ENCODE data around the gene F2R.

Gene F2R

DNA sequence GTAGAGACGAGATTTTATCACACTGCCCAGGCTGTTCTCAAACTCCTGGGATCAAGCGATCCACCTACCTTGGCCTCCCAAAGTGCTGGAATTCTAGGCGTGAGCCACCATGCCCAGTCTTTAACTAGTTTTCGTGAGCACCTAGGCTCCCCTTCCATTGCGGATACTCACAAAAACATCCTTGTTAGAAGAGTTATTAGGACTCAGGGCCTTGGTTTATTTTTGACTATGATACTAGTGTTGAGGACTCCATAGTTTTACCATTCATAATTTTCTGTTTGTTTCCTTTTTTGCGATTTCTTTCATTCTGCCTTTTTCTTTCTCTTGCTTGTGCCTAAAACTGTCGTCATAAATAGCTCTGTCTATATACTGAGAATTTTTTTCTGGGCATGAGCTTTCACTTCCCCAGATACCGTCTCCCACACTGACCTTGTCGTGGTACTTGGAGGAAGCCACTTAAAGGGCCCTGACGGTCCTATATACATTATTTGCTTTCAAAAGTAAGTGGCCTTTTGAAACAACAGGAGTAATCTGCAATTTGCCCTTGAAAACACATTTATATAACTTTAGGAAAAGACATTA is 5.2 kb downstream of the F2R start:
- no peak for DNase-seq

DNA sequence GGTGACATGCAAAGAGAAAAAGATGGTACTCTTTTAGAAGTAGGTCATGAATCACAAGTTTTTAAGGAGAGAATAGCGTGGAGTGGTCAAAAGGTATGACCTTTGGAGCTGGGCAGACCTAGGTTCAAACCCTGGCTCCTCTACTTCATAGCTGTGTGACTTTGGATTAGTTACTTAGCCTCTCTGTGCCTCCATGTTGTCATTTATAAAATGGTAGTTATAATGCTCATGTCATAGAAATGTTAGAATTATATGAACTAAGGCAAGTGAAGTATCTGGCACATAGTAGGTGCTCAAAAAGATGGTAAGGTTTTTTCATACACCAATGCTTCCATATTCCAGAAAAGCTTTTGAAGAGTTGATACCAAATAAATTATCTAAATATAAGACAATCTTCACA is 7.3 kb downstream of the F2R start:
- DNase-seq = no peak

DNA sequence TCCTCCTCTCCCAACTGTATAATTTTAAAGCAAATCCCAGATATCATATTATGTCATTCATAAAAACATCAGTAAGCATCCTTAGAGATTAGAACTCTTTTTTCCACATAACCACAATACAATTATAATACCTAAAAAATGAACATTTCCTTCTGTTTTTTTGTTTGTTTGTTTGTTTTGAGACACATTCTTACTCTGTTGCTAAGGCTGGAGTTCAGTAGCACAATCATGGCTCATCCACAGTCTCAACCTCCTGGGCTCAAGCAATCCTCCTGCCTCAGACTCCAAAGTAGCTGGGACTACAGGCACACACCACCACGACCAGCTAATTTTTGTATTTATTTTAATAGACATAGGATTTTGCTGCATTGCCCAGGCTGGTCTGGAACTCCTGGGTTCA is 8.0 kb downstream of the F2R start:
- no peak for DNase-seq

DNA sequence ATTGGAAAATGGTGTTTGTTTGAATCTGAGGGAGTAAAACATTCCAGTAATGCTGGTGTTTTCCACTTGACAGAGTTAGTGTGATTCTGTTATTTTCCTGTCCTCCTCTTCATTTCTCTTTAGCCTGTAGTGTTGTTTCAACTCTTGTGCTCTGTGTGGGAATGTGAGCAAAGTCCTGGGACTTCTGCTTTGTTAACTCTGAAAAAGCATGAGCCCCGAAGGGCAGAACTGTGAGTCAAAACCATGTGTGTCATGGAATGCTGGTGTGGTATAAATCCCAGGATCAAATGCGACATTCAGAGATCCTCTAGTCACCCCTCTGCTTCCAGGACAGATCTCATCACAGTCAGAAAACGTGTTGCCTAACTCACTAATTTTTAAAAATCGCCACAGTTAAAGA is 8.9 kb downstream of the F2R start:
- no peak for DNase-seq

DNA sequence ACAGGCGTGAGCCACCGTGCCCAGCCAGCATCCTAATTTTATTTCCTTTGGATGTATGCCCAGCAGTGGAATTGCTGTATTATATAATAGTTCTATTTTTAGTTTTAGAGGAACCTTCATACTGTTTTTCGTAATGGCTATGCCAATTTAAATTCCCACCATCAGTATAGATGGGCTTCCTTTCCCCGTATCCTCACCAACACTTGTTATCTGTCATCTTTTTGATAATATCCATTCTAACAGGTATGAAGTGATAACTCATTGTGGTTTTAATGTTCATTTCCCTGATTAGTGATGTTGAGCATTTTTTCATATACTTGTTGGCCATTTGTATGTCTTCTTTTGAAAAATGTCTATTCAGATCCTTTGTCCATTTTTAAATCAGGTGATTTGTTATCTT is 13.0 kb downstream of the F2R start:
- no peak for DNase-seq

DNA sequence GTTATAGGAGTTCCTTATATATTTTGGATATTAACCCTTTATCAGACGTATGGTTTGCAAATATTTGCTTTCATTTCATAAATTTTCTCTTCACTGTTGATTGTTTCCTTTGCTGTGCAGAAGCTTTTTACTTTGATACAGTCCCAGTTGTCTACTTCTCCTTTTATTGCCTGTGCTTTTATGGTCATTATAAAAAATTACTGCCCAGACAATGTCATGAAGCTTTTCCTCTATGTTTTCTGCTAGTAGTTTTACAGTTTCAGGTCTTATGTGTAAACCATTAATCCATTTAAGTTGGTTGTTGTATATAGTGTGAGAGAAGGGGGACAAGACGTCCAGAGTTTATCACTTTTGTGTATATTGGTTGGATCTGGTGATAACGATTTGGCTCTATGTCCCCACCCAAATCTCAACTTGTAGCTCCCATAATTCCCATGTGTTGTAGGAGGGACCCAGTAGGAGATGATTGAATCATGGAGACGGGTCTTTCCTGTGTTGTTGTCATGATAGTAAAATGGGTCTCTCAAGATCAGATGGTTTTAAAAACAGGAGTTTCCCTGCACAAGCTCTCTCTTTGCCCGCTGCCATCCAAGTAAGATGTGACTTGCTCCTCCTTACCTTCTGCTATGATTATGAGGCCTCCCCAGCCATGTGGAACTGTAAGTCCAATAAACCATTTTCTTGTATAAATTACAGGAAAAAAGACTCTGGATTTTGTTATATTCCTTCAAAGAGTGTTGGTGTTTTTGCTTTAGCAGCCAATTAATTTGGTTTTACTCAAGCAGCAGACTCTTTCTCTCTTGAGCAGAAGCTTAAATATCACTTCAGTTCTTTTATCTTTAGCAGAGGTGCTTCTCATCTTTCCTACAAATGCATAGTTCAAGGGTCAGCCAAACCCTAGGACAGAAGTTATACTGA is 13.7 kb downstream of the F2R start:
- no peak for DNase-seq

DNA sequence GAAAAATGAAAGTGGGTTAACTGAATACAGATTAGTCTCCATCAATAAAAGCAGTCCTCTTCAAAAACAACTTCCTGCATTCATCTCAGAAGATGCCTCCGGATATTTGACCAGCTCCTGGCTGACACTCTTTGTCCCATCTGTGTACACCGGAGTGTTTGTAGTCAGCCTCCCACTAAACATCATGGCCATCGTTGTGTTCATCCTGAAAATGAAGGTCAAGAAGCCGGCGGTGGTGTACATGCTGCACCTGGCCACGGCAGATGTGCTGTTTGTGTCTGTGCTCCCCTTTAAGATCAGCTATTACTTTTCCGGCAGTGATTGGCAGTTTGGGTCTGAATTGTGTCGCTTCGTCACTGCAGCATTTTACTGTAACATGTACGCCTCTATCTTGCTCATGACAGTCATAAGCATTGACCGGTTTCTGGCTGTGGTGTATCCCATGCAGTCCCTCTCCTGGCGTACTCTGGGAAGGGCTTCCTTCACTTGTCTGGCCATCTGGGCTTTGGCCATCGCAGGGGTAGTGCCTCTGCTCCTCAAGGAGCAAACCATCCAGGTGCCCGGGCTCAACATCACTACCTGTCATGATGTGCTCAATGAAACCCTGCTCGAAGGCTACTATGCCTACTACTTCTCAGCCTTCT is 16.6 kb downstream of the F2R start:
- DNase-seq = peak in 1 of 2 donors; percentile 39

DNA sequence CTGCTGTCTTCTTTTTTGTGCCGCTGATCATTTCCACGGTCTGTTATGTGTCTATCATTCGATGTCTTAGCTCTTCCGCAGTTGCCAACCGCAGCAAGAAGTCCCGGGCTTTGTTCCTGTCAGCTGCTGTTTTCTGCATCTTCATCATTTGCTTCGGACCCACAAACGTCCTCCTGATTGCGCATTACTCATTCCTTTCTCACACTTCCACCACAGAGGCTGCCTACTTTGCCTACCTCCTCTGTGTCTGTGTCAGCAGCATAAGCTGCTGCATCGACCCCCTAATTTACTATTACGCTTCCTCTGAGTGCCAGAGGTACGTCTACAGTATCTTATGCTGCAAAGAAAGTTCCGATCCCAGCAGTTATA is 17.1 kb downstream of the F2R start:
- peak; percentile 64 to 78 for DNase-seq

DNA sequence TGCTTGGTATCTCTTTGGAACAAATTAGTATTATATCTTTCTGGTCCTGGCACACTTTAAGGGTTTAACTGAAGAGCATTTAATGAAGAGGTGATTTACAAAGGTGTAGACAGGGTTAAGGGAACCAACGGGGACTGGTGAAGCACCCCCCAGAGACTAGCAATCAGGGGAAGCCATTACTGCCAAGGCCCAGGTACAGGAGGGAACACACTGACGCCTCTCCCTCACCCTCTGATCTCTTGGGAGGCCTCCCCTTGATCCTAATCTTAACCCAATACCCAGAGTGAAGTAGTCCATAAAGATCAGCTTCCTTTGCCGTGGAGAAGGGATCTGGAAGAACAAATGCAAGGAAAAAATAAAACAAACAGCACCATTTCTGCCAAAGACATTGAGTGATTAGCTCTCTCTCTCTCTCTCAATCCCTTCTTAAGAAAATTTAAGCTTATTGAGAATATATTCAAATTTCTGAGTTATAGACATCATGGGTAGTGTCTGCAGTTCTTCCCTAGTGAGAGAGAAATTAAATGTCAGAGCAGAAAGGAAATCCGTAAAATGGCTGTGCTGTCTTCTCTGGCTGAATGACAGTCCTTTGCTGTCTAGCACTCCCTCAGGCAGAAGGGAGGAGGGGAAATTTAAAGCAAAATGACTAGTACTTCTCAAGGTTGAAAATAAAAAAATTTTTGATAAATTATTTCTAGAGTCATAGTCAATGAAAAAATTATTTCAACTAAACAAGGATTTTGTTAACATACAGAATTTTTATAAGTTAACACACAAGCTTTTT is 20.0 kb downstream of the F2R start:
- peak in 1 of 2 donors; percentile 20 for DNase-seq

DNA sequence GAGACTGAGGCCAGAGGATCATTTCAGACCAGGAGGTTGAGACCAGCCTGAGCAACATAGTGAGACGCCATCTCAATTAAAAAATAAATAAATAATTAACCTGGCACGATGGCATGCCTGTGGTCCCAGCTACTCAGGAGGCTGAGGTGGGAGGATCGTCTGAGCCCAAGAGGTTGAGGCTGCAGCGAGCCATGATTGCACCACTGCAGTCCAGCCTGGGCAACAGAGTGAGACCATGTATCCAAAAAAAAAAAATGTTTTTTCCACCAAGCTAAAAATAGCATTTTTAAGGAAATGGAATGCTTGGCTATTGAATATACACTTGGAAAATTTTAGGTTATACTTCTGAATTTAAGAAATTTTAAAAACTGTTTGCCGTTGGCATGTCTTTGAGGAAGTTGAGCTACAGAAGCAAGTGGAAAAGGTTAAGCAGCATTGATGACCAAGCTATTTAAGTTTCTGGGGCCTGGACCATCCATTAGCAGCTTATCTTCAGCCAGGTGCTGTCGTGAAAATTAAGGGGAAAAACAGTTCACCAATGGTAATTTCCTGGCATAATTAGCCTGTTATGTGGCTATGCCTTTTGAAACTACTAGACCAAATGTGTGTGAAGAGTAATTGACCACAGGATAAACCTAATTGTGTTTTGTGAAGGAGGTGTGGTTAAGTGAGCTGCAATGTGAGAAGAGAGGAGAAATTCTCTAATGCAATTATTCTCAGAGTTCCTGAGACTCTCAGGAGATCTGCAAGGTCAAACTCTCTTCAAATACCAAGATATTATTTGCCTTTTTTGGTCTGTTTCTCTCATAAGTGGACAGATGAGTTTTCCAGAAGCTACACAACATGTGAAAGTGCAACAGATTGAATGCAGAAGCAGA is 21.0 kb downstream of the F2R start:
- DNase-seq = peak in 1 of 2 donors; percentile 50

DNA sequence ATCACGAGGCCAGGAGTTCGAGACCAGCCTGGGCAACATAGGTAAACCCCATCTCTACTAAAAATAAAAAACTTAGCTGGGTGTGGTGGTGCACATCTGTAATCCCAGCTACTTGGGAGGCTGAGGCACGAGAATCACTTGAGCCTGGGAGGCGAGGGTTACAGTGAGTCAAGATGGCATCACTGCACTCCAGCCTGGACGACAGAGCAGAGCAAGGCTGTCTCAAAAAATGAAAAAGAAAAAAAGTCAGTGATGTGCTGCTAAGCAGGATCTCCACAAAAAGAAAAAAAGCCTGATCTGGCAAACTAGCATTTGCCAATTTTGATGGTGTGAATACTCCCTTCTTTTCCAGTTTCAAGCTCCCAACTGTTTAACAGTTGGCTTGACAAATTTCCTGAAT is 21.9 kb downstream of the F2R start:
- DNase-seq = no peak

DNA sequence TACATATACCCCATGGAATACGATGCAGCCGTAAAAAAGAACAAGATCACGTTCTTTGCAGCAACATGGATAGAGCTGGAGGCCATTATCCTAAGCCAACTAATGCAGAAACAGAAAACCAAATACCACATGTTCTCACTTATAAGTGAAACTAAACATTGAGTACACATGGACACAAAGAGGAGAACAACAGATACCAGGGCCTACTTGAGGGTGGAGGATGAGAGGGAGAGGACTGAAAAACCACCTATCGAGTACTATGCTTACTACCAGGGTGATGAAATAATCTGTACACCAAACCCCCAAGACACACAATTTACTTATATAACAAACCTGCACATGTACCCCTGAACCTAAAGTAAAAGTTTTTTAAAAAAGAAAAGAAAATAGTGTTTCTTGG is 25.6 kb downstream of the F2R start:
- DNase-seq = peak in 1 of 2 donors; percentile 19

DNA sequence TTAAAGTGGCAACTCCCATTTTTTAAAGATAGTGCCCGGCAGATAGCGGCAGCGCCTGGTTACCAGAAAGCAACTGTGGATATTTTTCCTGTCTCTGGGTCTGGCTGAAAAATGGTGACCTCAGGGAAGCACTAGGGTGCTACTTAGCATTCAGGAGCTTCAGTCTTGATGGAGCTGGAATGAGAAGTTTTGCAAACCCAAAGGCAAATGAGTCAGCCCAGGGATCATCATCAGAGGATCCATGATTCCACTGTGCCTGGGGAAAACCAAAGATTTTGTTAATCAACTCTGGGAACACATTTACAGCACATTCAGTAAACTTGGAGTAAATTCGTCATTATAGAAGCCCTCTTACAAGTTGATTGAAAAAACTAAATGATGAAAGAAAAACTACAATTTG is 26.7 kb downstream of the F2R start:
- DNase-seq = no peak

DNA sequence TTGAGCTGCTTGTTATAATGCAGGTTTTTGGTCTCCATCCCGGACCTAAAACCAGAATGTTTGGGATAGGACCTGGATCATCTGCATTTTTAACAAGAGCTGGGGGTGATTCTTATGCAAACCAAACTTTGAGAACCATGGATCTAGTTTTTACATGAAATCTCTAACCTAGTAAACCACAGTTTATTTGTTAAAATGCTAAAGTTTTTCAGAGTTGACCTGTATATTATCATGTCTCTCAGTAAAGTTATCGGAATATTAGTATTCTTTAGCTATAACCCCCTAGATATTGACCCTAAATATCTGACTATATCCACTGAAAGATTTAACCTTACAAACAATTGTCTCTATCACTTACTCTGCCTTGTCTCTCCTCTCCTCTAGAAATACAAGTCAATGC is 28.7 kb downstream of the F2R start:
- DNase-seq = no peak

DNA sequence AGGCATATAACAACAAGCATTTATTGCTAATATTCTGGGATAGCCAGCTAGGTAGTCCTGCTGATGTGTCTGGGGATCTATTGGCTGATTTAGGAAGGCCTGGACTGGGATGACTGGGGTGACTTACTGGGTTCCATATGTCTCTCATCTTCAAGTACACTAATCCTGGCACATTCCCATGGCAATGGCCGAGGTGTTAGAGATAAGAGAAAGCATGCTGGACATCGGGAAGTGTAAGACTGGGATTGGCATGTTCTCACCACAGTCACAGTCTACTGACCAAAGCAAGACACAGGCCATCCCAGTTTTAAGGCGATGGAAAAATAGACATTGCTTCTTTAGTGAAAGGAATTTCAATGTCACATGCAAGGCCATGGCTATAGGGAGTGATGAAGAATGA is 29.7 kb downstream of the F2R start:
- no peak for DNase-seq

DNA sequence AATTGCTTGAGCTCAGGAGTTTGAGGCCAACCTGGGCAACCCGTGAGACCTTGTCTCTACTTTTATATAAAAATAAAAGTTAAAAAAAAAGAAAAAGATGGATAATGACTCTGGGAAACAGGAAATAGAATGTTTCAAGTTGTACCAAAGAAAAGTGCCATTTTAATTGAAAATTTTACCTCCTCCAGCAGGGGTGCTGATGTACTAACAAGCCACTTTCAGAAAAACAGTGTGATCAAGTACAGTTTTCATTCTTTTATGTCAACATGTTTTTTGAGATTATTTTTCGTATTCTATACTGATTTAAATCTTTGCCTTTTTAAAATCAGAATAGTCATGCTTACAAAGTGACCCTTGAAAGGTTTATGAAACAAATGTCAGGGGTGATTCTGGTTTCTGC is 30.8 kb downstream of the F2R start:
- DNase-seq = no peak

DNA sequence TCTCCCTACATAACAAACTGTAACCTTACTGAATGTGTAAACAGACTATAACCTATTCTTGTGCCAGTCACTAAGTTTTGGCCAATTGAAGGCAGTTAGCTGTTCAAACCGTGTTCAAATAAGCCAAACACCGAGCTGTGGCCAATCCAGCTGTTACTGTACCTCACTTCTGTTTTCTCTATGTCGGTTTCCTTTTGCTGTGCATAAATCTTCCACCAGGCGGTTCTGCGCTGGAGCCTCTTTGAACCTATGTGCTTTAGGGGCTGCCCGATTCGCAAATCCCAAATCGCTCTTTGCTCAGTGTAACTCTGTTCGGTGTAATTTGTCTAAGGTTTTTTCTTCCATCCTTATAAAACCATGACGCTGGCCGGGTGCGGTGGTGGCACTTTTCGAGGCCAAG is 31.8 kb downstream of the F2R start:
- DNase-seq = no peak

DNA sequence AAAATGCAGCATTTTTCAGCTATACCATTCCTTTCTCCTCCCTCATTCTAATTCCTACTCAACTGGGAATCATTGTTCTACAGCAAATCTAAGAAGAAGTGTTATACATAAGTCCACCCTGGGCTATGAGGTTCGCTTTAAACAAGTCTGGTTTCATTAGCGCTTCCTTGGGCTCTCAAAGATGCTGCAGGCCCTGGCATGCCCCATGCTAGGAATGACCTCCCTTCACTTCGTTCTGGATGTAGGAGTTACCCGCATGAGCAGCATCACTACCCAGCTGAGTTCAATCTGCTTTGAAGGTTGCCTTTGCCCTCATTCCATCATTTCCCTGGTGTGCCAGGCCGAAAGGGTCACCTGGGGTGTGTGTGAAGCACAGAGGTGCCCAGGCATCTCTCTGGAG is 35.4 kb downstream of the F2R start:
- DNase-seq = no peak

DNA sequence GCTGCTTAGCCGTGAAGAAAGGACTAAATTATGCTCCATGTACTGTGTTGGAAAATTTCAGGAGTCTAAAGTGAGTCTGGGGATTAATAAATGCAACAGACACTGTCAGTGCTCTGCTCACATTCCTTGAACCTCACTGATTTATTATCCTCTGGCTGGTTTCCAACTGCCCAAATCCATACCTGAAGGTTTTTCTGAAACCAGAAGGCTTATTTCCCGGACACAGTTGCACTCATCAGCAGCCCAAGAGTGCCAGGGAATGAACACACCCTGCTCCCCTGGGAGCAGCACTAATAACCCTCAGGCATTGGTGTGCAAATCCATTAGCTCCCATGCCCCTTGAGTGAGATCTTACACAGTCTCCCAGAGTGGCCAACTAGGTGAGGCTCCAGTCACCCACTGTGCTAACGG is 38.7 kb downstream of the F2R start:
- no peak for DNase-seq

DNA sequence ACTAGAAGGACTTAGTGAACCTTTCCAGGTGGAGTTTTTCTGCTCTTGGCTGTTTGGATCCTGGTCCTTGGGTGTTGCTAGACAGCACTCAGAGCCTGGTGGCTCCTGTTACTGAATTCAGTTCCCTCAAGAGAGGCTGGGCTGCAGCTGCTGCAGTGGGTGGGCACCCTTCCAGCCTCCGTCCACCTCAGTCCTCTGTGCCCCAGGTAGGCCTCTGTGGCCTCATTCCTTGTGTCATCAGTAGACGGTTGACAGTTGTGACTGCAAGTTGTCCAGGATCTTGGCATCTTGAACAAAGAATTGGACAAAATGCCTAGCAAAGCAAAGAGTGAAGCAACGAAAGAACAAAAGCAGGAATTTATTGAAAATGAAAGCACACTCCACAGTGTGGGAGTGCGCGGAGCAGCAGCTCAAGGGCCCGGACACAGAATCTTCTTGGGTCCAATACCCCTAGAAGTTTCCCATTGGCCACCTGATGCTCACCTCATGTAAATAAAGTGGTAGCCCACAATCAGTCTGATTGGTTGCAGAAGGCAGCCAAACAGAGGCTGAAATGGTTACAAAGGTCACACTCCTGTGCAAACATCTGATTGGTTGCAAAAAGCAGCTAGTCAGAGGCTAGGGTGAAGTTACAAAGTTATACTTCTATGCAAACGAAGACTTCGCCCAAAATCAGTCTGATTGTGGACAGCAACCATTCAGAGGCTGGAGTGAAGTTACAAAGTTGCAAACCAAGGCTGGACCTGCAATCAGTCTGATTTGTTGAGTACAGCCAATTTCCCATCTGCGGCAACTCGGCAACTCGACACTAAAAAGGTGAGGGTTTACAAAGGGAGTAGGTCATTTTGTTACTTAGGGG is 40.1 kb downstream of the F2R start:
- DNase-seq = no peak

DNA sequence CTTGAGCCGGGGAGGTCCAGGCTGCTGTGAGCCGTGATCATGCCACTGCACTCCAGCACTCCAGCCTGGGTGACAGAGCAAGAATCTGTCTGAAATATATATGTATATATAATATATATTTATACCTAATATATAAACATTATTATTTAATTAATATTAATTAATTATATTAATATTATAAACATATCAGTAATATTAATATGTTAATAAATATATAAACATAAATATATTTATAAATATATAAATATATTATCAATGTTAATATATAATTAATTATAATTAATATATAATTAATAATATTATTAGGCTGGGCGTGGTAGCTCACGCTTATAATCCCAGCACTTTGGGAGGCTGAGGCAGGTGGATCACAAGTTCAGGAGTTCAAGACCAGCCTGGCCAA is 41.1 kb downstream of the F2R start:
- no peak for DNase-seq
